Measurements from ENCODE around the gene MAPK8.

The MAPK8 gene

DNA sequence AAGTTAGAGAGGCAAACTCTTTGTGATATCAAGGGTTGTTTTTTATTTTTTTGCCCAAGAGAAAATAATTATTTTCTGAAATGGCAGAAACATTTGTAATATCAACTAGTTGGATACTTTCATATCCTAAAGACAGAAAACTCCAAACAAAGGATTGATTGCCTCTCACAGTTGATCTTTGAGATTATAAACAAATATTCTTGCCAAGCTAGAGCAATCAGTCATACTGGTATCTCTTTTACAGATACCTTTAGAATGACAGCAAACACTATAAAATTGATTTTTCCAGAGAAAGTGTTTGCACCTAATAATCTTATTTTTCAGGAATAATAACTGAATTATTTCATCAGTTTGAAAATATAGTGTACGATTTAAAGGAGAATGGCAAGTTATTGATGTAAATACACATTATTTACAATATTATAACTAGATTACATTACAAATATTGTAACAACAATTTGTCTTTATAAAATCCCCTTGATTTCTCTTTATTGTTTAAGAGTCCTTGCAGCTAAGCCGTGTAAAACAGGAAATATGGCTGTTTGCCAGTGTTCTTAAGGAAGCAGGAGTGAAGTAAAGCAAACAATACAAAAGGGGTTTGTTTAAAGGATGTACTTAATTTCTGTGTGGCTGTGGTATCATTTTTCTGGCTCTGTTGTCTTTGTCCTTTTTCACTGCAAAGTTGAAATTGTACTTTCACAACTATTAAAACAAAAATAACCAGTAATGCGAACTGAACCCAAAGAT is 58.4 kb downstream of the MAPK8 start:
- no peaks in the 10 kb centered on the region for H3K27me3 ChIP-seq (replicated peaks)
- TF ChIP-seq, protein P1, sequence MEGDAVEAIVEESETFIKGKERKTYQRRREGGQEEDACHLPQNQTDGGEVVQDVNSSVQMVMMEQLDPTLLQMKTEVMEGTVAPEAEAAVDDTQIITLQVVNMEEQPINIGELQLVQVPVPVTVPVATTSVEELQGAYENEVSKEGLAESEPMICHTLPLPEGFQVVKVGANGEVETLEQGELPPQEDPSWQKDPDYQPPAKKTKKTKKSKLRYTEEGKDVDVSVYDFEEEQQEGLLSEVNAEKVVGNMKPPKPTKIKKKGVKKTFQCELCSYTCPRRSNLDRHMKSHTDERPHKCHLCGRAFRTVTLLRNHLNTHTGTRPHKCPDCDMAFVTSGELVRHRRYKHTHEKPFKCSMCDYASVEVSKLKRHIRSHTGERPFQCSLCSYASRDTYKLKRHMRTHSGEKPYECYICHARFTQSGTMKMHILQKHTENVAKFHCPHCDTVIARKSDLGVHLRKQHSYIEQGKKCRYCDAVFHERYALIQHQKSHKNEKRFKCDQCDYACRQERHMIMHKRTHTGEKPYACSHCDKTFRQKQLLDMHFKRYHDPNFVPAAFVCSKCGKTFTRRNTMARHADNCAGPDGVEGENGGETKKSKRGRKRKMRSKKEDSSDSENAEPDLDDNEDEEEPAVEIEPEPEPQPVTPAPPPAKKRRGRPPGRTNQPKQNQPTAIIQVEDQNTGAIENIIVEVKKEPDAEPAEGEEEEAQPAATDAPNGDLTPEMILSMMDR (IDR thresholded peaks at IDR 0.05; ENCODE audit: low read depth, low read length, missing control alignments) = no peak
- in situ Hi-C loops (cut with HindIII; ENCODE audit: low pct_ligation_motif_present, low sequenced_read_pairs) = no loop called here
- H3K4me3 ChIP-seq (ENCODE audit: low read depth, low read length) = no peak overlapping the region
- H3K27ac ChIP-seq = peak overlapping the region; percentile 15
- peak; percentile 29 for DNase-seq
- H3K36me3 ChIP-seq (replicated peaks) = no peaks in the 10 kb centered on the region

DNA sequence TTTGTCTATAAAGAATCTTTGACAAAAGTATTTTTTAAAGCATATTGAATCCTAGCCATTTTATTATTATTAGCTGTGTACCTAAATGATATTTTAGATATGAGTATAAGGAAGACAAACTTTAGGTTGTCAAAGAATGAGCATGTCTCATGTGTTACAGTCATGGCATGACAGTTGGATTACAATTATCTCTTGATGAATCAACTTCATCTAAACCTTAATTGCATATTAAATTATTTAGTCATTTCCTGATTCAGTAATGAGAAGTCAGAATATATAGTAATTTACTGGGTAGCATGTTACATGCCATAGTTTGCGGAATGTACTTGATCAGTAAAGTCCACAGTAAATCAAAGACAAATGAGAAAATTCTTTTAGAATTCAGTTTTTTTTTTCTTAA is 59.2 kb downstream of the MAPK8 start:
- H3K4me3 ChIP-seq (ENCODE audit: low read depth, low read length) = no peak overlapping the region
- H3K27ac ChIP-seq = no peak overlapping the region
- DNase-seq = no peak

DNA sequence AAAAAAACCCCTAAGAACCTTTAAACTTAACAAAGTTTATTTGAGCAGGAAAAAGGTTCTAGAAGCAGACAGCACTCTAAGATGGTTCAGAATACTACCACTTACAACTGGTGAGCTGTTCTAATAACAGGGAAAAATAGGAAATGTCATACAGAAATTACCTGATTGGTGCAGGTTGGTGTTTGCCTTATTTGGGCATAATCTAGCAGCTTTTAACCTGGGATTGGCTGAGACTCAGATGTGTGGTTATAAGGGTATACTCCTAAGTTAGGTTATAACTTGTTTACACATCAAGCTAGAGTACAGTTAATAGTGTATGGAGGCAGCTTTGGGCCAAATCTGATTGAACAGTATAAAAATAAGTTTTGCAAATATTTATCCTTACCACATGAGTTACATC is 59.8 kb downstream of the MAPK8 start:
- no peaks in the 10 kb centered on the region for H3K36me3 ChIP-seq (replicated peaks)
- DNase-seq = no peak
- in situ Hi-C loops (cut with HindIII; ENCODE audit: low pct_ligation_motif_present, low sequenced_read_pairs) = no loop called here
- H3K27ac ChIP-seq = no peak overlapping the region
- H3K4me3 ChIP-seq (ENCODE audit: low read depth, low read length) = no peak overlapping the region
- TF ChIP-seq, protein P1 (IDR thresholded peaks at IDR 0.05; ENCODE audit: low read depth, low read length, missing control alignments) = no peak
- no peaks in the 10 kb centered on the region for H3K27me3 ChIP-seq (replicated peaks)

More for the DNA sequence above, 59.2 kb downstream of the MAPK8 start:
- in situ Hi-C loops (cut with HindIII; ENCODE audit: low pct_ligation_motif_present, low sequenced_read_pairs) = no loop called here
- no peaks in the 10 kb centered on the region for H3K27me3 ChIP-seq (replicated peaks)
- TF ChIP-seq, protein P1 (IDR thresholded peaks at IDR 0.05; ENCODE audit: low read depth, low read length, missing control alignments) = no peak
- no peaks in the 10 kb centered on the region for H3K36me3 ChIP-seq (replicated peaks)

DNA sequence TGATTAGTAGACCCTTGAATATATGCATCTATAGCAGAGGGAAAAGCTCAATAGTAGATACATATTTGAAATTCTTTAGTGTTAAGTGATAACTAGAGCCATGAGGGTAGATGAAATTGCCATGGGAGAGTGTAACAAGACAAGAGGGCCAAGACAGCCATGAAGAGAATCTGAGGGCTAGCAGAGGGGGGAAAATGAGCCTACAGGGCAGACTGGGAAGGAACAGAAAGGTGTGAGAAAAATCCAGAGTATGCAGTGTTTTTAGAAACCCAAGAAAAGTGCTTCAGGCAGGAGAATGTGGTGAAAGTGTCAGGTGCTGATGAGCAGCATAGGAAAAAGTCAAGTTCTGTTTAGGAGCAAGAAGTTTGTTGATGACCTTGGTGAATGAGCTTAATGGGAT is 63.0 kb downstream of the MAPK8 start:
- TF ChIP-seq, protein P1 (IDR thresholded peaks at IDR 0.05; ENCODE audit: low read depth, low read length, missing control alignments) = no peak
- no peaks in the 10 kb centered on the region for H3K36me3 ChIP-seq (replicated peaks)

DNA sequence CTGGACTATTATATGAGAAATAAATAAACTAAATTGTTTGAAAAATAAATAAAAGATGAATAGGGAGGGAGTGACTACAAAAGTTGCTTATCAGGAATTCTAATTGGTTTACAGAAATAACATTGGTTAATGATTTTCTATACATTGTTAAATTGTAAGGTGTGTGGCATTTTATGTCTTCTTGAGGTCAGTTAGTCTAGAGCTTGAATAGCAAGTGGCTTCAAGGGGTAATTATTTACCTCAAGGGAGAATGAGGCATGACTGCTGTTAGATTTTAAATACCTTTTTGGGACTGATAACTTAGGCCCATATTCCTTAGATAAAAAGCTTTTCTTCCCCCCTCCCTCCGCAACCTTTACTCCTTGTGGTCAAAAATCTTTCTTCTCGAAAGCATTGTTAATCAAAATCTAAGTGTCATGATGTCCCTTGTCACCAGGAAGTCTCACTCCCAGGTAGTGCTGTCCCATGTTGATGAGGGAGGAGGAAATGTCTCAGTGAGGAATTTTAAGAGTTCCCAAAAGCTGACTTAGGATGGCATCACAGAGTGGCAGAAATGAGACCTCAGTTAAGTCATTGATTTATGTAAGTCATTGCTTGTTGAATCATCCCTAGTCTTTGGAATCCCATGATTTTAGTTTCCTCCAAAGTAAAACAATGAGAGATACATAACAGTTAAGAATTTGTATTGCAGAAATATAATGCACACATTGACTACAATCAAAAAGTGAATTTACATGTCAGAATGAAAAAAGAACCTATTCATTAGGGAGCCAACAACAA is 71.5 kb downstream of the MAPK8 start:
- H3K4me3 ChIP-seq (ENCODE audit: low read depth, low read length) = no peak overlapping the region
- no peak overlapping the region for H3K27ac ChIP-seq
- H3K36me3 ChIP-seq (replicated peaks) = no peaks in the 10 kb centered on the region
- H3K27me3 ChIP-seq (replicated peaks) = no peaks in the 10 kb centered on the region
- TF ChIP-seq, protein P1 (IDR thresholded peaks at IDR 0.05; ENCODE audit: low read depth, low read length, missing control alignments) = no peak
- DNase-seq = no peak
- in situ Hi-C loops (cut with HindIII; ENCODE audit: low pct_ligation_motif_present, low sequenced_read_pairs) = no loop called here

More for the DNA sequence above, 63.0 kb downstream of the MAPK8 start:
- Histone ChIP-seq H3K4me3 (ENCODE audit: low read depth, low read length) (no peak overlapping the region), H3K27me3 (replicated peaks) (no peaks in the 10 kb centered on the region), H3K27ac (no peak overlapping the region)
- in situ Hi-C loops (cut with HindIII; ENCODE audit: low pct_ligation_motif_present, low sequenced_read_pairs) = no loop called here
- DNase-seq = no peak
